Measurements from ENCODE around the gene TRRAP.

GRCh38 chr7:98881561-98882315, 3.4 kb downstream of the TRRAP start:
- TF ChIP-seq CTCF (optimal IDR thresholded peaks at IDR 0.05 in 1 of 3, IDR thresholded peaks at IDR 0.05 in 1 of 3, conservative IDR thresholded peaks at IDR 0.05 in 1 of 3; ENCODE audit: extremely low read depth in 1 of 3, insufficient read depth in 2 of 3, low read length in 3 of 3) (no peak), EZH2 (IDR thresholded peaks at IDR 0.05; ENCODE audit: low read length) (no peak)
